SU-DHL-6 (cell line): Measurements from ENCODE around the gene NBPF3.

Experiments
- CTCF ChIP-seq: fragments of 200-600 bp; sonication (generic); IDR thresholded peaks from one replicate; pipeline ENCODE4 v1.5.1; 2017; ENCODE audit warnings: antibody characterized with exemption, mild to moderate bottlenecking, low read length, moderate library complexity; ENCODE audit not compliant: insufficient read depth, poor library complexity, severe bottlenecking
- EZH2phosphoT487 ChIP-seq: fragments of 200-600 bp; sonication (generic), shearing (Covaris generic); conservative IDR thresholded peaks from 2 replicates; pipeline ENCODE4 v1.6.1; 2018; ENCODE audit warnings: mild to moderate bottlenecking, antibody characterized with exemption, low read length, moderate library complexity, mixed read lengths

GRCh38 chr1:21392587-21393263 lies 47.2 kb upstream of the NBPF3 start:
- TF ChIP-seq CTCF, result no peak
- TF ChIP-seq EZH2phosphoT487, result no peak
